Hepatocyte (in vitro differentiated cells): ENCODE measurements around the gene SIPA1.

Experiments
- CTCF ChIP-seq: fragments of 200-600 bp; sonication (generic); IDR thresholded peaks from 2 replicates; pipeline ENCODE4 v1.5.1; 2016; ENCODE audit warnings: antibody characterized with exemption, mild to moderate bottlenecking; ENCODE audit not compliant: poor library complexity
- EZH2 ChIP-seq: fragments of 200-600 bp; sonication (generic); IDR thresholded peaks from 2 replicates; pipeline ENCODE4 v1.6.1; 2016; ENCODE audit warnings: antibody characterized with exemption, mild to moderate bottlenecking, borderline replicate concordance
- EZH2phosphoT487 ChIP-seq: fragments of 200-600 bp; sonication (generic); IDR thresholded peaks from one replicate; pipeline ENCODE4 v1.6.1; 2018; ENCODE audit warnings: antibody characterized with exemption, mild to moderate bottlenecking, low read depth, moderate library complexity; ENCODE audit not compliant: unreplicated experiment, severe bottlenecking

- TF ChIP-seq EZH2: no peak
- no peak for TF ChIP-seq CTCF
- TF ChIP-seq EZH2phosphoT487: no peak
These were observed 19.1 kb upstream of the SIPA1 start for GRCh38 chr11:65618763-65619162.
